Suprapubic skin (tissue), 4 donors: Measurements from ENCODE around the gene CXCR6.

Source experiments
- POLR2A ChIP-seq, 2 donors: fragments of 450-650 bp; IDR thresholded peaks; one replicate each; pipeline ENCODE4 v1.6.1; 2017; ENCODE audit warnings: antibody characterized with exemption in 2 of 2, mild to moderate bottlenecking in 2 of 2, moderate library complexity in 2 of 2
- POLR2AphosphoS5 ChIP-seq, 3 donors: sonication (generic); formaldehyde crosslinking; IDR thresholded peaks; one replicate each; pipeline ENCODE4 v1.6.1; 2017; ENCODE audit warnings: antibody characterized with exemption in 3 of 3
- TF ChIP-seq, protein P1 (sequence below), 2 donors: fragments of 200-600 bp in 1 of 2; fragments of 450-650 bp in 1 of 2; sonication (generic) in 1 of 2; IDR thresholded peaks; one replicate each; pipeline ENCODE4 v1.5.1; 2016 to 2019; ENCODE audit warnings: antibody characterized with exemption in 2 of 2, mild to moderate bottlenecking in 1 of 2, moderate library complexity in 1 of 2

GRCh38 chr3:45943207-45943846 is at the start of gene CXCR6:
- TF ChIP-seq, protein P1, sequence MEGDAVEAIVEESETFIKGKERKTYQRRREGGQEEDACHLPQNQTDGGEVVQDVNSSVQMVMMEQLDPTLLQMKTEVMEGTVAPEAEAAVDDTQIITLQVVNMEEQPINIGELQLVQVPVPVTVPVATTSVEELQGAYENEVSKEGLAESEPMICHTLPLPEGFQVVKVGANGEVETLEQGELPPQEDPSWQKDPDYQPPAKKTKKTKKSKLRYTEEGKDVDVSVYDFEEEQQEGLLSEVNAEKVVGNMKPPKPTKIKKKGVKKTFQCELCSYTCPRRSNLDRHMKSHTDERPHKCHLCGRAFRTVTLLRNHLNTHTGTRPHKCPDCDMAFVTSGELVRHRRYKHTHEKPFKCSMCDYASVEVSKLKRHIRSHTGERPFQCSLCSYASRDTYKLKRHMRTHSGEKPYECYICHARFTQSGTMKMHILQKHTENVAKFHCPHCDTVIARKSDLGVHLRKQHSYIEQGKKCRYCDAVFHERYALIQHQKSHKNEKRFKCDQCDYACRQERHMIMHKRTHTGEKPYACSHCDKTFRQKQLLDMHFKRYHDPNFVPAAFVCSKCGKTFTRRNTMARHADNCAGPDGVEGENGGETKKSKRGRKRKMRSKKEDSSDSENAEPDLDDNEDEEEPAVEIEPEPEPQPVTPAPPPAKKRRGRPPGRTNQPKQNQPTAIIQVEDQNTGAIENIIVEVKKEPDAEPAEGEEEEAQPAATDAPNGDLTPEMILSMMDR (IDR thresholded peaks at IDR 0.05): no peak
- no peak for TF ChIP-seq POLR2A (IDR thresholded peaks at IDR 0.05)
- TF ChIP-seq POLR2AphosphoS5 (IDR thresholded peaks at IDR 0.05): no peak
